ENCODE results near the gene LAMC1. TPM values are rescaled to one million over a fixed set of nuclear protein-coding genes. Genes with fewer than 3 reads are reported as not detected.

The LAMC1 gene
- total RNA-seq: not detected
- 0.08 TPM for polyA plus RNA-seq (2013, experiment 1 of 2)
- 6.0 TPM for polyA plus RNA-seq (2013, experiment 2 of 2)
- total RNA-seq: 0 to 3.2 (median 0.34) reads per million in 172 experiments

DNA sequence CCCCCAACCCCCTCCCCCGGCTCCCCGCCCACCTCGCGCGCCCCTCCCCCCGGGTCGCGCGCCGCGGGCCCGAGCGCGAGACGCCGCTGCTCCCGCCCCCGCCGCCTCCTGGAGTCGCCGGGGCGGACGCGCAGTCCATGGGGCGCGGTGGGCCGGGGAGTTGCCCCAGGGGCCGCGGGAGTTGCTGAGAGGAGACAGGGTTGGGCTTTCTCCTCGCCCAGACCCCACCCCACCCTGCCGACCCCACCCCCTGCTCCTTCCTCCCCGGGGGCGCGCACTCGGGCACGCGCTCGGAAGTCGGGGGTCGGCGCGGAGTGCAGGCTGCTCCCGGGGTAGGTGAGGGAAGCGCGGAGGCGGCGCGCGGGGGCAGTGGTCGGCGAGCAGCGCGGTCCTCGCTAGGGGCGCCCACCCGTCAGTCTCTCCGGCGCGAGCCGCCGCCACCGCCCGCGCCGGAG lies at the start of gene LAMC1:
TSS of gene LAMC1 (plus strand) at position 275 of the 455 bp plus-strand sequence. CDS start 297 bp downstream, outside the sequence.
- peak within 1 kb of the TSS; percentile 82 for H3K4me3 Mint-ChIP-seq
- peaks cover 4% of the 10 kb centered on the region for H3K9me3 Mint-ChIP-seq
- H3K27me3 ChIP-seq (ENCODE audit: control insufficient read depth in 1 of 2, insufficient read depth in 2 of 2, low read length in 2 of 2): peaks cover 39 to 67% of the 10 kb centered on the region in 2 experiments
- peak within 1 kb of the TSS; percentile 32 for H3K4me3 ChIP-seq (ENCODE audit: low read length)
- H3K36me3 Mint-ChIP-seq (ENCODE audit: low read depth): no peaks in the 10 kb centered on the region
- DNase-seq (peak in 2 of 14 experiments; percentile 5 to 16), ATAC-seq (ENCODE audit: poor library complexity) (peak; percentile 32)
- H3K9me3 ChIP-seq (ENCODE audit: control insufficient read depth in 1 of 2, insufficient read depth in 1 of 2, low read length in 2 of 2): peaks cover 0 to 15% of the 10 kb centered on the region in 2 experiments
- intact Hi-C loops (cut with DNase I, micrococcal nuclease): no loop called here
- peaks cover 78% of the 10 kb centered on the region for H3K27me3 Mint-ChIP-seq
- TF ChIP-seq, protein P1, sequence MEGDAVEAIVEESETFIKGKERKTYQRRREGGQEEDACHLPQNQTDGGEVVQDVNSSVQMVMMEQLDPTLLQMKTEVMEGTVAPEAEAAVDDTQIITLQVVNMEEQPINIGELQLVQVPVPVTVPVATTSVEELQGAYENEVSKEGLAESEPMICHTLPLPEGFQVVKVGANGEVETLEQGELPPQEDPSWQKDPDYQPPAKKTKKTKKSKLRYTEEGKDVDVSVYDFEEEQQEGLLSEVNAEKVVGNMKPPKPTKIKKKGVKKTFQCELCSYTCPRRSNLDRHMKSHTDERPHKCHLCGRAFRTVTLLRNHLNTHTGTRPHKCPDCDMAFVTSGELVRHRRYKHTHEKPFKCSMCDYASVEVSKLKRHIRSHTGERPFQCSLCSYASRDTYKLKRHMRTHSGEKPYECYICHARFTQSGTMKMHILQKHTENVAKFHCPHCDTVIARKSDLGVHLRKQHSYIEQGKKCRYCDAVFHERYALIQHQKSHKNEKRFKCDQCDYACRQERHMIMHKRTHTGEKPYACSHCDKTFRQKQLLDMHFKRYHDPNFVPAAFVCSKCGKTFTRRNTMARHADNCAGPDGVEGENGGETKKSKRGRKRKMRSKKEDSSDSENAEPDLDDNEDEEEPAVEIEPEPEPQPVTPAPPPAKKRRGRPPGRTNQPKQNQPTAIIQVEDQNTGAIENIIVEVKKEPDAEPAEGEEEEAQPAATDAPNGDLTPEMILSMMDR (IDR thresholded peaks at IDR 0.05): no peak
- H3K27ac Mint-ChIP-seq: no peak within 1 kb of the TSS
- POLR2A ChIA-PET: no interaction called here
- CTCF ChIA-PET: no interaction called here
- no peaks in the 10 kb centered on the region for H3K36me3 ChIP-seq (ENCODE audit: insufficient read depth, low read length)
- H3K4me1 Mint-ChIP-seq (ENCODE audit: low read depth): peaks cover 16% of the 10 kb centered on the region
- H3K27ac ChIP-seq (ENCODE audit: low read depth in 1 of 2, low read length in 2 of 2): no peak within 1 kb of the TSS
- peaks cover 17% of the 10 kb centered on the region for H3K4me1 ChIP-seq (ENCODE audit: insufficient read depth, low read length)

DNA sequence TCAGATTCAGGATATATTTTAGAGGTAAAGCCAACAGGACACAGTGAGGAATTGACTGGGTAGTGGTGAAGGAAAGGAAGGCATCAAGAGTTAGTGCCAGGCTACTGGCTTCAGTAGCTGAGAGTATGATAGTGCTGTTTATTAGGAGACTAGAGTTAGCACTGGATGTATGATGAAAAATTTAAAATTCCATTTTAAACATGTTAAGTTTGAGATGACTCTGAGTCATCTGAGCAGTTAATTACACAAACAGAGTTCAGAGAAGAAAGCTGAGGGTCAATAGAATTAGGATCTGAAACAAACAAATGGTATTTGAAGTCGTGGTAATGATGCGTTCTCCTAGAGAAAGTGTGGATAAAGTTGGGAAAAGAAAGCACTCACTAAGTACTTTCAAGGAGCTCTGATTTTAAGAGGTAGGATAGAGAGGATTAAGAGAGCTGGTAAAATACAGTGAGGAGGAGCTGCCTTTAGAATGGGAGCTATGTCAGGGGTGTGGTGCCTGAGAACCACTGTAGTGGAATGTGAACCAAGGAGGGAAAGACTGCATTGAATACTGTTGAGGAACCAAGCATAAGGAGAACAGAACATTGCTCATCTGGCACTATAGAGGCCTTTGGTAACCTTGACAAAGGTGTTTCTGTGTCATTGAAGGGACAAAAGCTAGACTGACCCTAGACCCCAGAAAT lies 48.6 kb upstream of the LAMC1 start:
- Mint-ChIP-seq H3K36me3 (ENCODE audit: low read depth) (no peaks in the 10 kb centered on the region), H3K9me3 (no peaks in the 10 kb centered on the region), H3K27ac (no peak overlapping the region), H3K27me3 (peaks cover 11% of the 10 kb centered on the region), H3K4me1 (ENCODE audit: low read depth) (no peaks in the 10 kb centered on the region), H3K4me3 (no peak overlapping the region)
- H3K27ac ChIP-seq (ENCODE audit: low read depth in 1 of 2, low read length in 2 of 2): no peak overlapping the region
- intact Hi-C loops (cut with DNase I, micrococcal nuclease): no loop called here
- no peaks in the 10 kb centered on the region for H3K9me3 ChIP-seq (ENCODE audit: control insufficient read depth in 1 of 2, insufficient read depth in 1 of 2, low read length in 2 of 2)
- POLR2A ChIA-PET: no interaction called here
- H3K4me3 ChIP-seq (ENCODE audit: low read length): no peak overlapping the region
- no peaks in the 10 kb centered on the region for H3K36me3 ChIP-seq (ENCODE audit: insufficient read depth, low read length)
- ATAC-seq (ENCODE audit: poor library complexity): no peak
- H3K27me3 ChIP-seq (ENCODE audit: control insufficient read depth in 1 of 2, insufficient read depth in 2 of 2, low read length in 2 of 2): peaks cover 0 to under 1% of the 10 kb centered on the region in 2 experiments
- CTCF ChIA-PET: no interaction called here
- H3K4me1 ChIP-seq (ENCODE audit: insufficient read depth, low read length): no peaks in the 10 kb centered on the region
- DNase-seq: no peak
- TF ChIP-seq, protein P1 (IDR thresholded peaks at IDR 0.05): no peak

DNA sequence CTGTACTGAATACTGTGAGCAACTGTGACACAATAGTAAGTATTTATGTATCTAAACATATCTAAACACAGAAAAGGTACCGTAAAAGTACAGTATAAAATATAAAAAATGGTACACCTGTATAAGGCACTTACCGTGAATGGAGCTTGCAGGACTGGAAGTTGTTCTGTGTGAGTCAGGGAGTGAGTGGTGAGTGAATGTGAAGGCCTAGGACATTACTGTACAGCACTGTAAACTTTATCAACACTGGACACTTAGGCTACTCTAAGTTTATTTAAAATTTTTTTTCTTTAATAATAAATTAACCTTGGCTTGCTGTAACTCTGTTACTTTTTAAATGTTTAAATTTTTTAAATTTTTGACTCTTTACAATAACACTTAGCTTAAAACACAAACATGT lies 45.7 kb upstream of the LAMC1 start:
- DNase-seq (no peak), ATAC-seq (ENCODE audit: poor library complexity) (no peak)
- Histone ChIP-seq H3K9me3 (ENCODE audit: control insufficient read depth in 1 of 2, insufficient read depth in 1 of 2, low read length in 2 of 2) (no peaks in the 10 kb centered on the region), H3K27me3 (ENCODE audit: control insufficient read depth in 1 of 2, insufficient read depth in 2 of 2, low read length in 2 of 2) (no peaks in the 10 kb centered on the region), H3K27ac (ENCODE audit: low read depth in 1 of 2, low read length in 2 of 2) (no peak overlapping the region), H3K4me1 (ENCODE audit: insufficient read depth, low read length) (no peaks in the 10 kb centered on the region), H3K36me3 (ENCODE audit: insufficient read depth, low read length) (no peaks in the 10 kb centered on the region), H3K4me3 (ENCODE audit: low read length) (no peak overlapping the region)
- Mint-ChIP-seq H3K27ac (no peak overlapping the region), H3K4me1 (ENCODE audit: low read depth) (no peaks in the 10 kb centered on the region), H3K27me3 (peaks cover 11% of the 10 kb centered on the region), H3K4me3 (no peak overlapping the region), H3K9me3 (peaks cover 3% of the 10 kb centered on the region), H3K36me3 (ENCODE audit: low read depth) (no peaks in the 10 kb centered on the region)
- intact Hi-C loops (cut with DNase I, micrococcal nuclease): no loop called here
- ChIA-PET POLR2A (no interaction called here), CTCF (no interaction called here)
- TF ChIP-seq, protein P1 (IDR thresholded peaks at IDR 0.05): no peak

All from CD4-positive, alpha-beta T cell (primary cell).